Measurements from ENCODE around the gene PLCB1.

The PLCB1 gene

GRCh38 chr20:8854571-8854970 lies 722.5 kb downstream of the PLCB1 start:
- no peak overlapping the region for H3K4me3 ChIP-seq (ENCODE audit: low read depth, low read length)
- in situ Hi-C loops (cut with HindIII; ENCODE audit: low sequenced_read_pairs): no loop called here
- DNase-seq (ENCODE audit: low read depth, low spot score): peak; percentile 57
- no peak for TF ChIP-seq CTCF (IDR thresholded peaks at IDR 0.05; ENCODE audit: low read depth, low read length)

GRCh38 chr20:8855315-8855714 lies 723.2 kb downstream of the PLCB1 start:
- peak; percentile 36 for DNase-seq (ENCODE audit: low read depth, low spot score)
- no peak for TF ChIP-seq CTCF (IDR thresholded peaks at IDR 0.05; ENCODE audit: low read depth, low read length)
- H3K4me3 ChIP-seq (ENCODE audit: low read depth, low read length): no peak overlapping the region
- in situ Hi-C loops (cut with HindIII; ENCODE audit: low sequenced_read_pairs): no loop called here

- DNase-seq (ENCODE audit: low read depth, low spot score): no peak
- TF ChIP-seq CTCF (IDR thresholded peaks at IDR 0.05; ENCODE audit: low read depth, low read length): no peak
- no peak overlapping the region for H3K4me3 ChIP-seq (ENCODE audit: low read depth, low read length)
- in situ Hi-C loops (cut with HindIII; ENCODE audit: low sequenced_read_pairs): no loop called here
Observed at GRCh38 chr20:8856668-8857067, 724.6 kb downstream of the PLCB1 start.

- DNase-seq (ENCODE audit: low read depth, low spot score): peak; percentile 18
- in situ Hi-C loops (cut with HindIII; ENCODE audit: low sequenced_read_pairs): no loop called here
- H3K4me3 ChIP-seq (ENCODE audit: low read depth, low read length): no peak overlapping the region
- TF ChIP-seq CTCF (IDR thresholded peaks at IDR 0.05; ENCODE audit: low read depth, low read length): no peak
Observed at GRCh38 chr20:8858181-8858787, 726.2 kb downstream of the PLCB1 start.

- TF ChIP-seq CTCF (IDR thresholded peaks at IDR 0.05; ENCODE audit: low read depth, low read length): no peak
- DNase-seq (ENCODE audit: low read depth, low spot score): peak; percentile 88
- in situ Hi-C loops (cut with HindIII; ENCODE audit: low sequenced_read_pairs): no loop called here
- H3K4me3 ChIP-seq (ENCODE audit: low read depth, low read length): no peak overlapping the region
Observed at GRCh38 chr20:8860011-8860495, 728.0 kb downstream of the PLCB1 start.

- TF ChIP-seq CTCF (IDR thresholded peaks at IDR 0.05; ENCODE audit: low read depth, low read length): no peak
- no peak for DNase-seq (ENCODE audit: low read depth, low spot score)
- no peak overlapping the region for H3K4me3 ChIP-seq (ENCODE audit: low read depth, low read length)
Observed at GRCh38 chr20:8862092-8862491, 730.0 kb downstream of the PLCB1 start.

More at GRCh38 chr20:8862092-8862491, 730.0 kb downstream of the PLCB1 start:
- in situ Hi-C loops (cut with HindIII; ENCODE audit: low sequenced_read_pairs): no loop called here

Measured in astrocyte of the spinal cord (primary cell).